DMS 273 treated with DMSO at 0.1 percent for 48 hours (cell line): ENCODE measurements around the gene PIM3.
A peak's percentile ranks its signal among the peaks of the same experiment; 100 is the strongest.

ENCODE experiments used
- DNase-seq: peaks from one replicate; lab custom pipeline; 2025; lab: John Stamatoyannopoulos, UW

PIM3 gene

GRCh38 chr22:49943771-49944398 is 16.7 kb upstream of the PIM3 start:
- no peak for DNase-seq

- DNase-seq, result no peak
Measured at GRCh38 chr22:49944399-49944891, 16.1 kb upstream of the PIM3 start.

GRCh38 chr22:49945042-49945794 is 15.4 kb upstream of the PIM3 start:
- peak; percentile 41 for DNase-seq

GRCh38 chr22:49946612-49947295 is 13.8 kb upstream of the PIM3 start:
- no peak for DNase-seq

GRCh38 chr22:49947296-49947622 is 13.3 kb upstream of the PIM3 start:
- DNase-seq, result no peak

- DNase-seq, result no peak
Measured at GRCh38 chr22:49948116-49948957, 12.2 kb upstream of the PIM3 start.

- DNase-seq, result no peak
Measured at GRCh38 chr22:49948958-49949913, 11.3 kb upstream of the PIM3 start.

GRCh38 chr22:49949914-49950292 is 10.7 kb upstream of the PIM3 start:
- no peak for DNase-seq

GRCh38 chr22:49950396-49950994 is 10.1 kb upstream of the PIM3 start:
- no peak for DNase-seq

GRCh38 chr22:49951000-49951677 is 9.4 kb upstream of the PIM3 start:
- DNase-seq, result no peak

GRCh38 chr22:49951678-49951985 is 8.9 kb upstream of the PIM3 start:
- DNase-seq, result no peak

GRCh38 chr22:49951986-49952896 is 8.3 kb upstream of the PIM3 start:
- no peak for DNase-seq

- no peak for DNase-seq
Measured at GRCh38 chr22:49953027-49953679, 7.4 kb upstream of the PIM3 start.

GRCh38 chr22:49953680-49954344 is 6.8 kb upstream of the PIM3 start:
- no peak for DNase-seq

GRCh38 chr22:49954354-49954753 is 6.2 kb upstream of the PIM3 start:
- DNase-seq, result no peak

- no peak for DNase-seq
Measured at GRCh38 chr22:49954991-49955580, 5.5 kb upstream of the PIM3 start.

- no peak for DNase-seq
Measured at GRCh38 chr22:49955581-49956417, 4.8 kb upstream of the PIM3 start.
